Mucosa of rectum (tissue), 2 donors: ENCODE results near the gene NKX6-1.

Source experiments
- H3K27ac ChIP-seq, 2 donors: one replicate each; pipeline ENCODE4 v1.7.0; 2013; ENCODE audit warnings: inconsistent platforms in 2 of 2, low read depth in 2 of 2, low read length in 2 of 2
- H3K27me3 ChIP-seq, 2 donors: one replicate each; pipeline ENCODE4 v1.7.0; 2013; ENCODE audit warnings: low read length in 2 of 2; ENCODE audit not compliant: control insufficient read depth in 2 of 2, insufficient read depth in 2 of 2
- H3K36me3 ChIP-seq, 2 donors: one replicate each; pipeline ENCODE4 v1.7.0; 2013; ENCODE audit warnings: low read length in 2 of 2; ENCODE audit not compliant: control insufficient read depth in 2 of 2, insufficient read depth in 2 of 2
- H3K4me1 ChIP-seq, 2 donors: one replicate each; pipeline ENCODE4 v1.7.0; 2013; ENCODE audit warnings: low read length in 2 of 2, mild to moderate bottlenecking in 1 of 2; ENCODE audit not compliant: control insufficient read depth in 2 of 2, insufficient read depth in 2 of 2
- H3K4me3 ChIP-seq, 2 donors: one replicate each; pipeline ENCODE4 v1.7.0; 2013; ENCODE audit warnings: low read length in 2 of 2
- H3K9ac ChIP-seq, 2 donors: one replicate each; pipeline ENCODE4 v1.7.0; 2013; ENCODE audit warnings: low read length in 2 of 2, low read depth in 1 of 2, mild to moderate bottlenecking in 1 of 2
- H3K9me3 ChIP-seq, 2 donors: one replicate each; pipeline ENCODE4 v1.7.0; 2013; ENCODE audit warnings: low read length in 2 of 2; ENCODE audit not compliant: control insufficient read depth in 2 of 2
- donor health status: healthy.
- donor health status: Normal muscosa, but diverticular disease.

Gene NKX6-1

GRCh38 chr4:84498935-84499623, at the start of gene NKX6-1:
NKX6-1 (minus strand) TSS chr4:84499292; CDS start chr4:84498228, 1,064 bp downstream.
- peaks cover 0 to 3% of the 10 kb centered on the region in 2 donors for H3K9me3 ChIP-seq
- peaks cover 83 to 86% of the 10 kb centered on the region in 2 donors for H3K27me3 ChIP-seq
- H3K4me1 ChIP-seq: peaks cover 4 to 20% of the 10 kb centered on the region in 2 donors
- H3K4me3 ChIP-seq: peak within 1 kb of the TSS; percentile 53 to 66
- no peak within 1 kb of the TSS for H3K9ac ChIP-seq
- H3K36me3 ChIP-seq: no peaks in the 10 kb centered on the region
- no peak within 1 kb of the TSS for H3K27ac ChIP-seq

GRCh38 chr4:84547211-84547610, 48.1 kb upstream of the NKX6-1 start:
- Histone ChIP-seq H3K4me3 (no peak overlapping the region), H3K4me1 (no peaks in the 10 kb centered on the region), H3K27me3 (no peaks in the 10 kb centered on the region), H3K9ac (no peak overlapping the region), H3K36me3 (peaks cover 0 to 1% of the 10 kb centered on the region in 2 donors), H3K27ac (no peak overlapping the region), H3K9me3 (no peaks in the 10 kb centered on the region)

- H3K9me3 ChIP-seq: no peaks in the 10 kb centered on the region
- H3K27ac ChIP-seq: no peak overlapping the region
- H3K27me3 ChIP-seq: no peaks in the 10 kb centered on the region
- H3K36me3 ChIP-seq: no peaks in the 10 kb centered on the region
- no peak overlapping the region for H3K9ac ChIP-seq
- H3K4me3 ChIP-seq: no peak overlapping the region
- no peaks in the 10 kb centered on the region for H3K4me1 ChIP-seq
Observed at GRCh38 chr4:84545093-84545492, 46.0 kb upstream of the NKX6-1 start.

GRCh38 chr4:84535901-84536300, 36.8 kb upstream of the NKX6-1 start:
- Histone ChIP-seq H3K9me3 (no peaks in the 10 kb centered on the region), H3K36me3 (no peaks in the 10 kb centered on the region), H3K27ac (no peak overlapping the region), H3K27me3 (no peaks in the 10 kb centered on the region), H3K9ac (no peak overlapping the region), H3K4me3 (no peak overlapping the region), H3K4me1 (no peaks in the 10 kb centered on the region)

- Histone ChIP-seq H3K4me1 (no peaks in the 10 kb centered on the region), H3K9ac (no peak overlapping the region), H3K36me3 (no peaks in the 10 kb centered on the region), H3K27ac (no peak overlapping the region), H3K4me3 (no peak overlapping the region), H3K27me3 (no peaks in the 10 kb centered on the region), H3K9me3 (no peaks in the 10 kb centered on the region)
Observed at GRCh38 chr4:84531689-84532088, 32.6 kb upstream of the NKX6-1 start.

GRCh38 chr4:84530871-84531270, 31.8 kb upstream of the NKX6-1 start:
- H3K27ac ChIP-seq: no peak overlapping the region
- H3K9me3 ChIP-seq: no peaks in the 10 kb centered on the region
- no peaks in the 10 kb centered on the region for H3K36me3 ChIP-seq
- no peaks in the 10 kb centered on the region for H3K27me3 ChIP-seq
- H3K4me1 ChIP-seq: no peaks in the 10 kb centered on the region
- H3K4me3 ChIP-seq: no peak overlapping the region
- H3K9ac ChIP-seq: no peak overlapping the region

GRCh38 chr4:84530454-84530853, 31.4 kb upstream of the NKX6-1 start:
- H3K36me3 ChIP-seq: no peaks in the 10 kb centered on the region
- no peaks in the 10 kb centered on the region for H3K4me1 ChIP-seq
- no peak overlapping the region for H3K27ac ChIP-seq
- no peak overlapping the region for H3K9ac ChIP-seq
- H3K9me3 ChIP-seq: no peaks in the 10 kb centered on the region
- no peak overlapping the region for H3K4me3 ChIP-seq
- no peaks in the 10 kb centered on the region for H3K27me3 ChIP-seq

GRCh38 chr4:84529169-84529751, 30.2 kb upstream of the NKX6-1 start:
- Histone ChIP-seq H3K4me1 (no peaks in the 10 kb centered on the region), H3K27me3 (no peaks in the 10 kb centered on the region), H3K36me3 (no peaks in the 10 kb centered on the region), H3K9me3 (no peaks in the 10 kb centered on the region), H3K27ac (no peak overlapping the region), H3K4me3 (no peak overlapping the region), H3K9ac (no peak overlapping the region)

GRCh38 chr4:84527391-84527790, 28.3 kb upstream of the NKX6-1 start:
- H3K27me3 ChIP-seq: no peaks in the 10 kb centered on the region
- H3K9me3 ChIP-seq: no peaks in the 10 kb centered on the region
- no peak overlapping the region for H3K9ac ChIP-seq
- H3K4me1 ChIP-seq: no peaks in the 10 kb centered on the region
- no peak overlapping the region for H3K27ac ChIP-seq
- H3K36me3 ChIP-seq: no peaks in the 10 kb centered on the region
- H3K4me3 ChIP-seq: no peak overlapping the region

GRCh38 chr4:84515075-84515474, 16.0 kb upstream of the NKX6-1 start:
- no peak overlapping the region for H3K4me3 ChIP-seq
- H3K36me3 ChIP-seq: no peaks in the 10 kb centered on the region
- H3K4me1 ChIP-seq: no peaks in the 10 kb centered on the region
- H3K27ac ChIP-seq: no peak overlapping the region
- no peaks in the 10 kb centered on the region for H3K9me3 ChIP-seq
- peaks cover 3 to 4% of the 10 kb centered on the region in 2 donors for H3K27me3 ChIP-seq
- no peak overlapping the region for H3K9ac ChIP-seq
